IPS-15b (cell line): ENCODE measurements around the gene GALNT16.

ENCODE experiments used
- H3K27me3 ChIP-seq: one replicate; pipeline ENCODE4 v1.6.1; 2013; ENCODE audit warnings: low read length; ENCODE audit not compliant: control insufficient read depth, insufficient read depth
- H3K36me3 ChIP-seq: one replicate; pipeline ENCODE4 v1.6.1; 2013; ENCODE audit warnings: low read length; ENCODE audit not compliant: control insufficient read depth, insufficient read depth
- H3K4me1 ChIP-seq: one replicate; pipeline ENCODE4 v1.6.1; 2013; ENCODE audit warnings: mild to moderate bottlenecking, low read length; ENCODE audit not compliant: control insufficient read depth, insufficient read depth
- H3K4me3 ChIP-seq: one replicate; pipeline ENCODE4 v1.5.1; 2013; ENCODE audit warnings: low read depth, low read length
- H3K9ac ChIP-seq: one replicate; pipeline ENCODE4 v1.6.1; 2013; ENCODE audit warnings: low read depth, mild to moderate bottlenecking, low read length
- H3K9me3 ChIP-seq: one replicate; pipeline ENCODE4 v1.6.1; 2013; ENCODE audit warnings: mild to moderate bottlenecking, low read length; ENCODE audit not compliant: control insufficient read depth, insufficient read depth

GALNT16 gene

GRCh38 chr14:69351385-69351784, 91.4 kb downstream of the GALNT16 start:
- H3K36me3 ChIP-seq, result no peaks in the 10 kb centered on the region
- no peak overlapping the region for H3K4me3 ChIP-seq
- no peak overlapping the region for H3K9ac ChIP-seq
- H3K9me3 ChIP-seq, result no peaks in the 10 kb centered on the region
- H3K27me3 ChIP-seq, result no peaks in the 10 kb centered on the region
- H3K4me1 ChIP-seq, result peaks cover 3% of the 10 kb centered on the region

GRCh38 chr14:69351911-69352310, 92.0 kb downstream of the GALNT16 start:
- Histone ChIP-seq H3K36me3 (no peaks in the 10 kb centered on the region), H3K9me3 (no peaks in the 10 kb centered on the region), H3K27me3 (no peaks in the 10 kb centered on the region), H3K4me1 (peaks cover 2% of the 10 kb centered on the region), H3K9ac (no peak overlapping the region), H3K4me3 (no peak overlapping the region)

GRCh38 chr14:69353168-69353567, 93.2 kb downstream of the GALNT16 start:
- Histone ChIP-seq H3K9me3 (no peaks in the 10 kb centered on the region), H3K4me1 (peaks cover 2% of the 10 kb centered on the region), H3K4me3 (no peak overlapping the region), H3K9ac (no peak overlapping the region), H3K27me3 (no peaks in the 10 kb centered on the region), H3K36me3 (no peaks in the 10 kb centered on the region)

GRCh38 chr14:69354383-69355153, 94.6 kb downstream of the GALNT16 start:
- no peaks in the 10 kb centered on the region for H3K36me3 ChIP-seq
- no peaks in the 10 kb centered on the region for H3K27me3 ChIP-seq
- no peak overlapping the region for H3K9ac ChIP-seq
- H3K4me1 ChIP-seq, result peaks cover 2% of the 10 kb centered on the region
- no peaks in the 10 kb centered on the region for H3K9me3 ChIP-seq
- no peak overlapping the region for H3K4me3 ChIP-seq

GRCh38 chr14:69355154-69355597, 95.2 kb downstream of the GALNT16 start:
- Histone ChIP-seq H3K9me3 (no peaks in the 10 kb centered on the region), H3K4me1 (peaks cover 2% of the 10 kb centered on the region), H3K27me3 (no peaks in the 10 kb centered on the region), H3K9ac (no peak overlapping the region), H3K4me3 (no peak overlapping the region), H3K36me3 (no peaks in the 10 kb centered on the region)

- no peaks in the 10 kb centered on the region for H3K27me3 ChIP-seq
- no peak overlapping the region for H3K4me3 ChIP-seq
- no peaks in the 10 kb centered on the region for H3K36me3 ChIP-seq
- no peaks in the 10 kb centered on the region for H3K9me3 ChIP-seq
- no peak overlapping the region for H3K9ac ChIP-seq
- H3K4me1 ChIP-seq, result peaks cover 2% of the 10 kb centered on the region
Observed at GRCh38 chr14:69355607-69356281, 95.8 kb downstream of the GALNT16 start.

GRCh38 chr14:69356903-69357543, 97.1 kb downstream of the GALNT16 start:
- Histone ChIP-seq H3K9me3 (no peaks in the 10 kb centered on the region), H3K4me3 (no peak overlapping the region), H3K9ac (no peak overlapping the region), H3K36me3 (no peaks in the 10 kb centered on the region), H3K4me1 (no peaks in the 10 kb centered on the region), H3K27me3 (no peaks in the 10 kb centered on the region)

- no peak overlapping the region for H3K9ac ChIP-seq
- H3K4me3 ChIP-seq, result no peak overlapping the region
- no peaks in the 10 kb centered on the region for H3K4me1 ChIP-seq
- H3K9me3 ChIP-seq, result no peaks in the 10 kb centered on the region
- H3K27me3 ChIP-seq, result no peaks in the 10 kb centered on the region
- H3K36me3 ChIP-seq, result no peaks in the 10 kb centered on the region
Observed at GRCh38 chr14:69357544-69358200, 97.7 kb downstream of the GALNT16 start.

- Histone ChIP-seq H3K9me3 (no peaks in the 10 kb centered on the region), H3K9ac (no peak overlapping the region), H3K4me1 (no peaks in the 10 kb centered on the region), H3K27me3 (no peaks in the 10 kb centered on the region), H3K36me3 (no peaks in the 10 kb centered on the region), H3K4me3 (no peak overlapping the region)
Observed at GRCh38 chr14:69358233-69358963, 98.4 kb downstream of the GALNT16 start.

GRCh38 chr14:69358966-69359365, 99.0 kb downstream of the GALNT16 start:
- Histone ChIP-seq H3K27me3 (no peaks in the 10 kb centered on the region), H3K9me3 (no peaks in the 10 kb centered on the region), H3K36me3 (no peaks in the 10 kb centered on the region), H3K4me1 (no peaks in the 10 kb centered on the region), H3K4me3 (no peak overlapping the region), H3K9ac (no peak overlapping the region)

GRCh38 chr14:69360438-69361108, 100.6 kb downstream of the GALNT16 start:
- H3K9me3 ChIP-seq, result no peaks in the 10 kb centered on the region
- no peaks in the 10 kb centered on the region for H3K36me3 ChIP-seq
- no peak overlapping the region for H3K4me3 ChIP-seq
- no peaks in the 10 kb centered on the region for H3K27me3 ChIP-seq
- H3K4me1 ChIP-seq, result no peaks in the 10 kb centered on the region
- no peak overlapping the region for H3K9ac ChIP-seq
